Activated CD8-positive, alpha-beta memory T cell treated with anti-CD3 and anti-CD28 coated beads for 36 hours (primary cell): Measurements from ENCODE around the gene LENEP. TPM values are rescaled to one million over a fixed set of nuclear protein-coding genes. Genes with fewer than 3 reads are reported as not detected.
"Not testable (repeated sequence)": the region's sequence is repeated elsewhere in the genome, so short reads cannot be mapped to it uniquely, and the experiment has no call there.

Experiments used
- CTCF ChIA-PET: fragments of 350-600 bp; sonication (Branson Sonifier 250); formaldehyde crosslinking; loops from one replicate; lab custom pipeline; 2021; ENCODE audit warnings: antibody characterized with exemption; lab: Charles Lee
- POLR2A ChIA-PET: fragments of 350-600 bp; sonication (Branson Sonifier 250); formaldehyde crosslinking; loops from one replicate; lab custom pipeline; 2021; ENCODE audit warnings: antibody characterized with exemption; lab: Charles Lee
- total RNA-seq, 2 experiments: library from RNA; stranded (reverse); gene quantifications; one replicate each; pipeline ENCODE4 v1.2.3, GENCODE V29; 2021

Gene LENEP
- total RNA-seq, 2 experiments from 2014 or later: 0.61 TPM; not detected in 1

- ChIA-PET CTCF (interaction anchor here (0.8 to 2.2 kb wide), 5 partner anchors 8 to 80 kb away, joined by 3 to 15 read pairs (median 4); partner anchors contain the start of genes ADAM15 and PYGO2), POLR2A (interaction anchor here (1.0 kb wide), 1 partner anchor 9 kb away, joined by 3 read pairs; the partner anchor contains the start of gene PYGO2)
Observed at GRCh38 chr1:154970631-154971340, 22.6 kb upstream of the LENEP start, which contains the start of gene SHC1. Gene SHC1 (minus strand): TSS chr1:154970747. CDS start chr1:154970526, 221 bp downstream.

- POLR2A ChIA-PET: interaction anchor here (1.0 kb wide), 1 partner anchor 10 kb away, joined by 3 read pairs; the partner anchor contains the start of gene PYGO2
- CTCF ChIA-PET: interaction anchor here (0.8 to 2.2 kb wide), 5 partner anchors 9 to 79 kb away, joined by 3 to 15 read pairs (median 4); partner anchors contain the start of genes ADAM15 and PYGO2
Observed at GRCh38 chr1:154971341-154971998, 21.9 kb upstream of the LENEP start.

- CTCF ChIA-PET: interaction anchor here (1.0 to 2.2 kb wide), 4 partner anchors 10 to 79 kb away, joined by 3 to 15 read pairs (median 6); partner anchors contain the start of genes ADAM15 and PYGO2
- POLR2A ChIA-PET: no interaction called here
Observed at GRCh38 chr1:154972213-154972516, 21.2 kb upstream of the LENEP start.

DNA sequence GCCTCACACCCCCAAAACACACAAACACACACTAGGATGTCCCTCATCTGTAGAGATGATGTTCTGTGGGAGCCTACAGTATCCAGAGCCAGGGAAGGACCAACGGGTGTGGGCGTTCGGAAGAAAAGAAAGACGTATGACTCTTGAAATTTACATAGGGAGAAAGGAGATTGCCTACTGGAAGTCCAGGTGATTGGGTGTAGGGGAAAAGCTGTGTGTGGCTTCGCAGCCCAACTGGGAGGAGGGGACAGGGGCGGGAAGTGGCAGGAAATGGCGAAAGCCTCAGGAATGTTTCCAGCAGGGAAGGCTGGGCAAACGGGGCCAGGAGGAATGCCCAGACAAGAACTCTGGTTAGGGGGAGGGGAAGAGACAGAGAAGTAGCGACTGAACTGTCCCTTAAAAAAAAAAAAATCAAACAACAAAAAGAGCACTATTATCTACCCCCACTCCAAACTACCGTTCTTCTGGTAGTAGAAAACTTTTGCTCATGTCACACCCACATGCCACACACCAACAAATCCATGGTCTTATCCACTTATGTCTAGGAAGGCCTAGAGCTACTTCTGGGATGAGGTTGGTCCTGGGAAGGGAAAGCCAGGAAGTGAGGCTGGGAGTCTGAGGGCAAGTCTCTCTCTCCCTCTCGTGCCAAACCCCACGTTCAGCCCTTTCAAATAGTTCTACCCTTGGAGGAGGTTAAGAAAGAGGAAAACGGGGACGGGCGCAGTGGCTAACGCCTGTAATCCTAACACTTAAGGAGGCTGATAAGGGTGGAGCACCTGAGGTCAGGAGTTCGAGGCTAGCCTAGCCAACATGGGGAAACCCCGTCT is 20.7 kb upstream of the LENEP start:
- CTCF ChIA-PET: interaction anchor here (0.9 to 2.2 kb wide), 6 partner anchors 10 to 26 kb away, joined by 3 to 15 read pairs (median 5); partner anchors contain the start of genes FLAD1 and PYGO2

GRCh38 chr1:154973344-154974101 is 19.9 kb upstream of the LENEP start:
- CTCF ChIA-PET: interaction anchor here (0.7 to 4.0 kb wide), 10 partner anchors 8 to 112 kb away, joined by 3 to 12 read pairs (median 4); partner anchors contain the start of genes FLAD1 and PBXIP1
- POLR2A ChIA-PET: interaction anchor here (0.6 to 2.0 kb wide), 6 partner anchors 10 to 225 kb away, joined by 3 to 24 read pairs (median 5); partner anchors contain the start of genes FLAD1, PBXIP1 and PYGO2

More for the DNA sequence above, 20.7 kb upstream of the LENEP start:
- POLR2A ChIA-PET: interaction anchor here (1.0 kb wide), 1 partner anchor 27 kb away, joined by 5 read pairs; no protein-coding TSS in a partner anchor

GRCh38 chr1:154974102-154974807 is 19.1 kb upstream of the LENEP start, which contains the start of gene CKS1B:
Gene CKS1B (plus strand): TSS chr1:154974681. CDS start chr1:154974746, 65 bp downstream.
- ChIA-PET POLR2A (interaction anchor here (0.7 to 2.0 kb wide), 4 partner anchors 9 to 225 kb away, joined by 4 to 24 read pairs (median 5); partner anchors contain the start of genes FLAD1 and PYGO2), CTCF (interaction anchor here (0.6 to 4.0 kb wide), 14 partner anchors 8 to 345 kb away, joined by 3 to 12 read pairs (median 3); partner anchors contain the start of genes FLAD1 and PBXIP1)

- ChIA-PET POLR2A (interaction anchor here (0.6 to 2.0 kb wide), 3 partner anchors 9 to 24 kb away, joined by 4 to 24 read pairs (median 4); partner anchors contain the start of genes FLAD1 and PYGO2), CTCF (interaction anchor here (0.6 to 4.0 kb wide), 9 partner anchors 7 to 745 kb away, joined by 3 to 12 read pairs (median 3); partner anchors contain the start of gene PBXIP1)
Observed at GRCh38 chr1:154974808-154975408, 18.5 kb upstream of the LENEP start.

DNA sequence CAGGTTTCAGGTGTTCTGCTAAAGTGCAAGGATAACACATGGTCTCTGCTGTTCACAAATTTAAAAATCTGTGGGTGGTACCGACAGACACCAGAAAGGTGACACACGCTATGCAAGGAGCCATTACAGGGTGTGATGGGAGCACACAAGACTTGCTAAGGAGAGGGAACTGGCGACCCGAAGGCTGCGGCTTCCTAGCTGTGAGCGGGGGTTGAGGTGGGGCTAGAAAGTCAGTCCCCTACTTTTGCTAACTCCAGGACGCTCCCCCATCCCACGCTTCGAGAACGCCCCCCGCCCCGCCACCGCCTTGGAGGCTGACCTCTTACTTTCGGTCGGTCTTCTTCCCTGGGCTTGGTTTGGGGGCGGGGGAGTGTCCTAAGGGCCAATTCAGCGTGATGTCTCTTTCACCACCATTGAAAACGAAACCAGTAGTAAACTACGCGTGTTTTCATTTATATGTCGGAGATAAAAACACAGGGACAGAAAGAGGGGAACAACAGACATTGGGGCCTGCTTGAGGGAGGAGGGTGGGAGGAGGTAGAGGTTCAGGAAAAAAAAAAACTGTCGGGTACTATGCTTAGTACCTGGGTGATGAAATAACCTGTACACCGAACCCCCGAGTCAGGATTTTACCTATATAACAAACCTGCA is 17.9 kb upstream of the LENEP start:
- CTCF ChIA-PET: interaction anchor here (0.6 to 4.0 kb wide), 6 partner anchors 24 to 744 kb away, joined by 3 to 12 read pairs (median 4); no protein-coding TSS in a partner anchor
- POLR2A ChIA-PET: interaction anchor here (0.6 kb wide), 1 partner anchor 24 kb away, joined by 4 read pairs; no protein-coding TSS in a partner anchor

DNA sequence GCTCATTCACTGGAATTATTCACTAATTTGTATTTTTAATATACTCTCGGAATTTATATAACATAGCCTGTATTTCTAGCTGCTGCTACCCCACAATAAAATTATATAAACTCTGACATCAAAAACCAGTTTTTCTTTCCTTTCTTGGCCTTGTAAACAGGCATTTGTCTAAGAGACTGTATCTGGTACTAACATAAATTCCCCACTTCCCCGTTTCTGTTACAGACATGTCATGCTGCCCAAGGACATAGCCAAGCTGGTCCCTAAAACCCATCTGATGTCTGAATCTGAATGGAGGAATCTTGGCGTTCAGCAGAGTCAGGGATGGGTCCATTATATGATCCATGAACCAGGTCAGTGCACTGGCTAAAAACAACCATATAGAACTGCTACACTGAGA is 15.6 kb upstream of the LENEP start:
- CTCF ChIA-PET, POLR2A ChIA-PET: not testable (repeated sequence)

- ChIA-PET POLR2A (no interaction called here), CTCF (no interaction called here)
Observed at GRCh38 chr1:154978360-154978759, 15.0 kb upstream of the LENEP start.

DNA sequence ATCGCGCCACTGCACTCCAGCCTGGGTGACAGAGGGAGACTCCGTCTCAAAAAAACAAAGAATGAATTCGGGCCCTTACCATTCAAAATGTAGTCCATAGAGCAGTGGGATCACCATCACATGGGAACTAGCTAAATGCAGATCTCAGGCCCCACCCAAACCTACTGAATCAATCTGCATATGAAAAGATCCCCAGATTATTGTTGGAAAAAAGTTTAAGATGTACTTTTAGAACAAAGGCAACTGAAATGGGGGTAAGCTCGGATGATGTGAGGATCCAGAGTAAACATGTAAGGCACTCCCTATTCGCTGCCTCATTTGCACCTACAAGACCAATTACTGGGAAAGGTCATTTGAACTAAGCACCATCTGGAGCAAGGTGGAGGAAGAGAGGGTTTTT is 11.0 kb upstream of the LENEP start:
- CTCF ChIA-PET: interaction anchor here (0.9 to 2.1 kb wide), 5 partner anchors 8 to 38 kb away, joined by 3 to 12 read pairs (median 4); partner anchors contain the start of gene CKS1B
- POLR2A ChIA-PET: interaction anchor here (2.3 to 2.7 kb wide), 2 partner anchors 8 to 12 kb away, joined by 11 to 24 read pairs; partner anchors contain the start of genes CKS1B and LENEP

DNA sequence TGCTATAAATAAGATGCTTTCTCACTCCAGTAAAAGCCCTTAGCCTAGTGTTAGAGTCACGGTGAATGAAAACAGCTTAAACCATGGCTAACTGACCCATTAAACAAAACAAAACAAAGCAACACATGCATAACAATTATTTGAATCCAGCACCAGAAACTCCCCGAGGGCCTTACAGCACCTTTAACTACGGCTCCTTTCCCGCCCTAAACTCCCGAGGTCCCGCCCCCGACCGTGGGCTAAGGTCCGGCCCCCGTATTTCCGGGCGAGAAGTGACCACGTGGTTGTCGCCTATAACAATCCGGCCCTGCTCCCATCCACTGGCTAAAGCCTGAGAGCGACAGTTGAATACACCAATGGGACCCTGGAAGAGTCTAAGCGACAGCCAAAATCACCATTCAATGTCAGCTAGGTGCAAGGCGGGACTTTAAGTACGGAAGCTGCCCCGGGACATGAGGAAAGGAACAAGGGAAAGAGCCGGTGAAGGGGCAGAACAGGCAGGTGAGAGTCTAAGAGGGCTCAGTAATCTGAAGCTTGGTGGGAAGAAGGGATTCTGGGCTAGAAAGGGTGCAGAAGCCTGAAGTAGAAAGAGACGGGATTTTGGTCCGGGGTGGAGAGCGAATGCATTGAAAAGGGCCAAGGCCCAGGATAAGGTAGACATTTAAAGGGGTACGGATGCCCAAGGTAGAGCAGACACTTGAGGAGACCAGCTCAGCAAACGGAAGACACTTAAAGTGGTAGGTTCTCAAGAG is 10.3 kb upstream of the LENEP start, which contains the start of gene FLAD1:
Gene FLAD1, plus strand, starts transcription at position 448 of the 752 bp plus-strand sequence. CDS start 351 bp downstream, outside the sequence.
- CTCF ChIA-PET: interaction anchor here (0.5 to 2.8 kb wide), 11 partner anchors 9 to 357 kb away, joined by 3 to 12 read pairs (median 4); partner anchors contain the start of gene ADAM15
- POLR2A ChIA-PET: interaction anchor here (1.2 to 2.7 kb wide), 3 partner anchors 9 to 16 kb away, joined by 7 to 24 read pairs (median 11); partner anchors contain the start of genes CKS1B and LENEP

DNA sequence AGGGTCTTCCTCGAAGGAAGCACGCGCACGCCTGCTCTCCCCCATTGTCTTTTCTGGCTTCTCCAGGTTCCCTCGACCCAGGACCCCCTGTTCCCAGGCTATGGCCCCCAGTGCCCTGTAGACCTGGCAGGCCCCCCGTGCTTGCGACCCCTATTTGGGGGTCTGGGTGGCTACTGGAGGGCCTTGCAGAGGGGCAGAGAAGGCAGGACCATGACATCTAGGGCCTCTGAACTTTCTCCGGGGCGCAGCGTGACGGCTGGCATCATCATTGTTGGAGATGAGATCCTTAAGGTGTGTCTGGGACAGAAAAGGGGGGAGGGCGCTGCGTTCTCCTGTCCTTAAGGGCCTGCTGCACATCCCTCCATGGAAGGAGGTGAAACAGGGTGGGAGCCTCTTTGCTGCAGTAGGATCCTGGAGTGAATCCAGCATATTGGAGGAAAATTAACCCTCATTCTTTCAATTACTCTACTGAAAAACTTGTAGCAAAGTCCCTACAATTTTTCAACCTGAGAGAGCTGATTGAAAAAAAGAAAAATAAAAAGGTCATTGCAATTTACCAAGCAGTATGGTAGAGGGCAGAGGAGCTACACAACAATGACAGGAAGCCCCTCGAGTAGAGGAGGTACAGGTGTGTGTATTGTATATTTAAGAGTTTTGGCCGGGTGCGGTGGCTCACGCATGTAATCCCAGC is 9.5 kb upstream of the LENEP start:
- ChIA-PET CTCF (interaction anchor here (0.7 to 2.8 kb wide), 16 partner anchors 9 to 101 kb away, joined by 3 to 16 read pairs (median 5); partner anchors contain the start of genes ADAM15, PMVK and PYGO2), POLR2A (interaction anchor here (0.6 to 2.7 kb wide), 4 partner anchors 10 to 107 kb away, joined by 3 to 24 read pairs (median 9); partner anchors contain the start of genes CKS1B and LENEP)

DNA sequence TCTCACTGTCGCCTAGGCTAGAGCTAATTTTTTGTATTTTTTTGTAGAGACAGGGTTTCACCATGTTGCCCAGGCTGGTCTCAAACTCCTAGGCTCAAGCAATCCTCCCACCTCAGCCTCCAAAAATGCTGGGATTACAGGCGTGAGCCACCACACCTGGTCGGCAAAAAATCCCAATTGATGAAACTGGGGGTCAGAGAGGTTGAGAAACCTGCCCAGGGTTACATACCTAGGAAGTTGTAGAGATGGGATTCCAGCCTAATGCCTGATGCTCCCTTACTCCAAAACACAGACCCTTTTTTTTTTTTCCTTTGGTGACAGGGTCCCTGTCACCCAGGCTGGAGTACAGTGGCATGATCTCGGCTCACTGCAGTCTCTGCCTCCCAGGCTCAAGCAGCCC is 6.7 kb upstream of the LENEP start:
- POLR2A ChIA-PET: not testable (repeated sequence)
- CTCF ChIA-PET: interaction anchor here (1.2 to 2.8 kb wide), 4 partner anchors 12 to 105 kb away, joined by 3 to 8 read pairs (median 4); no protein-coding TSS in a partner anchor
